GM18502 (cell line): Measurements from ENCODE around the gene ANGPTL4.
"Not testable (repeated sequence)": the region's sequence is repeated elsewhere in the genome, so short reads cannot be mapped to it uniquely, and the experiment has no call there.

Experiments
- ATAC-seq: cut with Tn5 transposase; IDR thresholded peaks from one replicate; pipeline ENCODE4 v1.9.1; 2021; ENCODE audit warnings: mild to moderate bottlenecking; ENCODE audit not compliant: unreplicated experiment, poor library complexity

Gene ANGPTL4

GRCh38 chr19:8358948-8359347 is 5.0 kb upstream of the ANGPTL4 start:
- ATAC-seq, result no peak

DNA sequence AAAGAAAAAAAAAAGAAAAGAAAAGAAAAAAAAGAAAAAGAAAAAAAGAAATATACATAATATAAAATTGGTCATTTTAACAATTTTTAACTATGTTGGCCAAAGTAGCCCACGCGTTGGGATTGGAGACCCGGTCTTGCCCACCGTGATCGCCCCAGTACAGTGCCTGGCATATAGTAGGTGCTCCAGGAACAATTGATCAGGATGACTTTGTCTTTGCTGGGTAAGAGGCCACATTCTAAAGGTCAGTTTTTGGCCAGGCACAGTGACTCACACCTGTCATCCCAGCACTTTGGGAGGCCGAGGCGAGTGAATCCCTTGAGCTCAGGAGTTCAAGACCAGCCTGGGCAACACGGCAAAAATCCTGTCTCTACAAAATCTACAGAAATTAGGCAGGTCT is 3.8 kb upstream of the ANGPTL4 start:
- ATAC-seq, result no peak

DNA sequence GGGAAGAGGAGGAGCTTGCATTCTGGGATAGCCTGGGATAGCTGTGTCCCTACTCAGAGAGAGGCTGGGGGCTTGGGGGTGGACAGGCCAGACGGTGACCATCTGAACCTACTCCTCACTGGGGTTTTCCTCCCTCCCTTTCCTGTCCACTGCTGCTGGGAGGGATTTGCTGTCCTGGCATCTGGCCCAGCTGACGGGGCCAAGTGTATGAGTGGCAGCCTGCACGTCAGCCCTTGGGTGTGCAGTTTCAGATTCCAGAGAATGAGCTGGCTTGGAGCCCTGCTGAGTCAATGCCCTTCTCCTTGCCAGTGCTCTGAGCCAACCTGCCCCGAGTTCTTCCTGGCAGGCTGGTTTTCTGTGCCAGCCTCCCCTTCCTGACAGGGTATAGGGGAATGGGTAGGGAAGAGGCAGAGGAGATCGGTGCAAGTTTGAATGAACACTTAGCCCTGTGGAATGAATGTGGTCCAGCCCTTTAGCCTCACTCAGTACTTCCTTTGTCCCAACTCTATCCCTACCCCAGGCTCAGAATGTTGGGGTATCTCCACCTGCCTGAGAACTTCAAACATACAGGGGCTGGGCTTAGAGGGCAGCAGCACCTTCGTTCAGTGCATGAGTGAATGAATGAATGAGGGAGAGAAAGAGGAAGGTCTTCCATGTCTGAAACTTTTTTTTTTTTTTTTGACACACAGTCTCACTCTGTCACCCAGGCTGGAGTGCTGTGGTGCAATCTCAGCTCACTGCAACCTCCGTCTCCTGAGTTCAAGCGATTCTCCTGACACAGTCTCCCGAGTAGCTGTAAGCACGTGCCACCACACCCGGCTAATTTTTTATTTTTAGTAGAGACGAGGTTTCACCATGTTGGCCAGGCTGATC is 1.8 kb upstream of the ANGPTL4 start:
- ATAC-seq, result no peak

DNA sequence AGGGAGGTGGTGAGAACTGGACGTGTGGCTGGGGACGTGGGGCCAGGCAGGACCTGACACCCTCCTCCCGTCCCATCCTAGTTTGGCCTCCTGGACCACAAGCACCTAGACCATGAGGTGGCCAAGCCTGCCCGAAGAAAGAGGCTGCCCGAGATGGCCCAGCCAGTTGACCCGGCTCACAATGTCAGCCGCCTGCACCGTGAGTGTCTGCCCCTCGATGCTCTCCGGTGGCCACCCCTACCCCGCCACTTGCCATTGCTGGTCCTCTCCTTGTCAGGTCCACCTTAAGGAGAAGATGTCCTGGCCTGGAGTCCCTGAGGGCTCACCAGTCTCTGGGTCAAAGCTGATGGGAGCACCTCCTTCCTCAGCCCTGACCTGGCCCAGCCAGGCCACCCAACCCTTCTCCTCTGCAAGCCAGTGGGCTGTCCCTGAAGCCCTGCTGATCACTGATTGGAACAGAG is 2.2 kb downstream of the ANGPTL4 start:
- ATAC-seq, result no peak

- no peak for ATAC-seq
These were observed 3.0 kb downstream of the ANGPTL4 start for GRCh38 chr19:8366961-8367326.

DNA sequence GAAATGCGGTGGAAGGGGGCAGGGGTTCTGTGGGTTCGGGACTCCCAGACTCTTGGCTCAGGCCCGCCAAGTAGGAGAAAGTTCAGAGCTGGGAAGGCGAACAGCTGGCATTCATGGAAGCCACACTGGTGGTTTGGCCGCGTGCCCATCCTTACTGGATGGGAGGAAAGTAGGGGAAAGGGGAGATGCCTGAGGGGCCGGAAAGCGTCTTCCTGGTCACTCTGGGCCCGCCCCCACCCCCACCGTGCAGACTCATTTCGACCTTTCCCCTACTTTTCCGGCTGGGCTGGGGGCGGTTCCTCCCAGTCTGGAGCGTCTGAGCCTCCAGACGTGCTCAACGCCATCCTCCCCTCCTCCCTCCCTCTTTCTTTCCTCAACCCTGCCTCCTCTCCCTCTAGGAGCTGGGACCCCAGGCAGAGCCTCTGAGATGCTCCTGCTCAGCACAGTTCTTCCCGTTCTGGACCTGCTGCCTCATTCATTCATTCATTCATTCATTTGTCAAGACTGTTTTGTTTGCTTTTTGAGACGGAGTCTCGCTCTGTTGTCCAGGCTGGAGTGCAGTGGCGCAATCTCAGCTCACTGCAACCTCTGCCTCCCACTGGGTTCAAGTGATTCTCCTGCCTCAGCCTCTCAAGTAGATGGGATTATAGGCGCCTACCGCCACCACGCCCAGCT is 3.5 kb downstream of the ANGPTL4 start:
- no peak for ATAC-seq

DNA sequence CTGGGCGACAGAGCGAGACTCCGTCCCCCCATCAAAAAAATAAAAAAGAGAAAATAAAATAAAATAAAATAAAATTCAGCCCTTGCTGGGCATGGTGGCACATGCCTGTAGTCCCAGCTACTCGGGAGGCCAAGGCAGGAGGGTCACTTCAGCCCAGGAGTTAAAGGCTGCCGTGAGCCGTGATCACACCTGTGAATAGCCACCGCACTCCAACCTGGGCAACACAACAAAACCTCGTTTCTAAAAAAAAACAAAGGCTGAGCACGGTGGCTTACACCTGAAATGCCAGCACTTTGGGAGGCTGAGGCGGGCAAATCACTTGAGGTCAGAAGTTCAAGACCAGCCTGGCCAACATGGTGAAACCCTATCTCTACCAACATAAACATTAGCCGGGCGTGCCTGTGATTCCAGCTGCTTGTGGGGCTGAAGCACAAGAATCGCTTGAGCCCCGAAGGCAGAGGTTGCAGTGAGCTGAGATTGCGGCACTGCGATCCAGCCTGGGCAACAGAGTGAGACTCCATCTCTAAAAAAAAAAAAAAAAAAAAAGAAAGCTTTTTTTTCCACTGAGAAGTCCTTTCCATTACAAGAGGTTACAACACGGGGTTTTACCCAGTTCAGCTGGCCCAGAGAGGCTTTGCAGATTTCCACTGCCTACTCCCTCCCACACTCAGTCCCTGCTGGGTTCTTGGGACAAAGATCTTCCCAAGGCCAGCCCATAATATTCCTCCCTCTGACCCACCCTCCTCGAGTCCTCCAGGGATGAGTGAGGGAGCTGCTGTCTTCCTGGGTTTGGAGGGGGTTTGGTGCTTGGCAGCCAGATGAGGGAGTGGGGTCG is 6.4 kb downstream of the ANGPTL4 start:
- no peak for ATAC-seq

- ATAC-seq, result no peak
These were observed 7.3 kb downstream of the ANGPTL4 start for GRCh38 chr19:8371011-8371804.

DNA sequence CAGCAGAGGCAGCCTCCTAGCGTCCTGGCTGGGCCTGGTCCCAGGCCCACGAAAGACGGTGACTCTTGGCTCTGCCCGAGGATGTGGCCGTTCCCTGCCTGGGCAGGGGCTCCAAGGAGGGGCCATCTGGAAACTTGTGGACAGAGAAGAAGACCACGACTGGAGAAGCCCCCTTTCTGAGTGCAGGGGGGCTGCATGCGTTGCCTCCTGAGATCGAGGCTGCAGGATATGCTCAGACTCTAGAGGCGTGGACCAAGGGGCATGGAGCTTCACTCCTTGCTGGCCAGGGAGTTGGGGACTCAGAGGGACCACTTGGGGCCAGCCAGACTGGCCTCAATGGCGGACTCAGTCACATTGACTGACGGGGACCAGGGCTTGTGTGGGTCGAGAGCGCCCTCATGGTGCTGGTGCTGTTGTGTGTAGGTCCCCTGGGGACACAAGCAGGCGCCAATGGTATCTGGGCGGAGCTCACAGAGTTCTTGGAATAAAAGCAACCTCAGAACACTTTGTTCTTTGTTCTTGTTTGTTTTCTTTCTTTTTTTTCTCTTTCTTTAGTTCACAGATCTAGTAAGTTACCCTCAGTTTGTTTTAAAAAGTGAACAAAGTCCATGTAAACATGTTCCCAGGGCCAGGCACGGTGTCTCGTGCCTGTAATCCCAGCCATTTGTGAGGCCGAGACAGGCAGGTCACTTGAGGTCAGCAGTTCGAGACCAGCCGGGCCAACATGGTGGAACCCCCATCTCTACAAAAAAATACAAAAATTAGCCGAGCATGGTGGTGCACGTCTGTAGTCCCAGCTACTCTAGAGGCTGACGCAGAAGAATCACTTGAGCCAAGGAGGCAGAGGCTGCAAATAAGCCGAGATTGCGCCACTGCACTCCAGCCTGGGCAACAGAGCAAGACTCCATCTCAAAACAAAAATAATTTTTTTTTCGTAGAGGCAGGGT is 10.2 kb downstream of the ANGPTL4 start:
- ATAC-seq, result no peak

DNA sequence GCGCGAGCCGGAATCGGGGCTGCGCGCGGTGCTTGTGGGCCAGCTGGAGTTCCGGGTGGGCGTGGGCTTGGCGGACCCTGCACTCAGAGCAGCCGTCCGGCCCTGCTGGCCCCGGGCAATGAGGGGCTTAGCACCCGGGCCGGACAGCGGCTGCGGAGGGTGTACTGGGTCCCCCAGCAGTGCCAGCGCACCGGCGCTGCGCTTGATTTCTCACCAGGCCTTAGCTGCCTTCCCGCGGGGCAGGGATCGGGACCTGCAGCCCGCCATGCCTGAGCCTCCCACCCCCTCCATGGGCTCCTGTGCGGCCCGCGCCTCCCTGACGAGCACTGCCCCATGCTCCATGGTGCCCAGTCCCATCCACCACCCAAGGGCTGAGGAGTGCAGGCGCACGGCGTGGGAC is 11.8 kb downstream of the ANGPTL4 start:
- not testable (repeated sequence) for ATAC-seq

DNA sequence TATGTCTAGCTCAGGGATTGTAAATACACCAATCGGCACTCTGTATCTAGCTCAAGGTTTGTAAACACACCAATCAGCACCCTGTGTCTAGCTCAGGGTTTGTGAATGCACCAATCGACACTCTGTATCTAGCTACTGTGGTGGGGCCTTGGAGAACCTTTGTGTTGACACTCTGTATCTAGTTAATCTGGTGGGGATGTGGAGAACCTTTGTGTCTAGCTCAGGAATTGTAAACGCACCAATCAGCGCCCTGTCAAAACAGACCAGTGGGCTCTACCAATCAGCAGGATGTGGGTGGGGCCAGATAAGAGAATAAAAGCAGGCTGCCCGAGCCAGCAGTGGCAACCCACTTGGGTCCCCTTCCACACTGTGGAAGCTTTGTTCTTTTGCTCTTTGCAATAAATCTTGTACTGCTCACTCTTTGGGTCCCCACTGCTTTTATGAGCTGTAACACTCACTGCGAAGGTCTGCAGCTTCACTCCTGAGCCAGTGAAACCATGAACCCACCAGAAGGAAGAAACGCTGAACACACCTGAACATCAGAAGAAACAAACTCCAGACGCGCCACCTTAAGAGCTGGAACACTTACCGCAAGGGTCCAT is 12.5 kb downstream of the ANGPTL4 start:
- ATAC-seq, result not testable (repeated sequence)

GRCh38 chr19:8377598-8377997 is 13.6 kb downstream of the ANGPTL4 start:
- no peak for ATAC-seq

- not testable (repeated sequence) for ATAC-seq
These were observed 15.4 kb downstream of the ANGPTL4 start for GRCh38 chr19:8379156-8379891.

DNA sequence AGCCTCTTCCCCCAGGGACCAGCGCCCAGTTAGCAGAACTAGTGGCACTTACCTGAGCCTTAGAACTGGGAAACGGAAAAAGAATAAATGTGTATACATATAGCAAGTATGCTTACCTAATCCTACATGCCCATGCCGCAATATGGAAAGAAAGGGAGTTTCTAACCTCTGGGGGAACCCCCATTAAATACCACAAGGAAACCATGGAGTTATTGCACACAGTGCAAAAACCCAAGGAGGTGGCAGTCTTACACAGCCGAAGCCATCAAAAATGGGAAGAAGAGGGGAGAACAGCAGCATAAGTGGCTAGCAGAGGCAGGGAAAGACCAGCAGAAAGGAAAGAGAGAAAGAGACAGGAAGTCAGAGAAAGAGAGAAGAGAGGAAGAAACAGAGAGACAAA is 20.6 kb downstream of the ANGPTL4 start:
- ATAC-seq, result not testable (repeated sequence)

GRCh38 chr19:8385103-8385502 is 21.1 kb downstream of the ANGPTL4 start:
- ATAC-seq, result not testable (repeated sequence)

GRCh38 chr19:8385566-8385965 is 21.6 kb downstream of the ANGPTL4 start:
- not testable (repeated sequence) for ATAC-seq

DNA sequence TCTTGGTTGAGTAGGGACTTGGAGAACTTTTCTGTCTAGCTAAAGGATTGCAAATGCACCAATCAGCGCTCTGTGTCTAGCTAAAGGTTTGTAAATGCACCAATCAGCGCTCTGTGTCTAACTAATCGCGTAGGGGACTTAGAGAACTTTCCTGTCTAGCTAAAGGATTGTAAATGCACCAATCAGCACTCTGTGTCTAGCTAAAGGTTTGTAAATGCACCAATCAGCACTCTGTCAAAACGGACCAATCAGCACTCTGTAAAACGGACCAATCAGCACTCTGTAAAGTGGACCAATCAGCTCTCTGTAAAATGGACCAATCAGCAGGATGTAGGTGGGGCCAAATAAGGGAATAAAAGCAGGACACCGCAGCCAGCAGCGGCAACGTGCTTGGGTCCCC is 22.5 kb downstream of the ANGPTL4 start:
- ATAC-seq, result not testable (repeated sequence)

- no peak for ATAC-seq
These were observed 23.0 kb downstream of the ANGPTL4 start for GRCh38 chr19:8386990-8387389.
